Activated CD4-positive, alpha-beta T cell treated with anti-CD3 and anti-CD28 coated beads, Interleukin-10, Interleukin-2, amounts not matched to agents 100 ng/mL and 50 ng/mL, durations not matched to agents 16 hours and 8 hours (primary cell): ENCODE measurements around the gene SASH1.
"Not testable (repeated sequence)": the region's sequence is repeated elsewhere in the genome, so short reads cannot be mapped to it uniquely, and the experiment has no call there.

ENCODE experiments used
- DNase-seq: peaks from one replicate; pipeline ENCODE4 v3.0.0-alpha.2; 2020

SASH1 gene

DNA sequence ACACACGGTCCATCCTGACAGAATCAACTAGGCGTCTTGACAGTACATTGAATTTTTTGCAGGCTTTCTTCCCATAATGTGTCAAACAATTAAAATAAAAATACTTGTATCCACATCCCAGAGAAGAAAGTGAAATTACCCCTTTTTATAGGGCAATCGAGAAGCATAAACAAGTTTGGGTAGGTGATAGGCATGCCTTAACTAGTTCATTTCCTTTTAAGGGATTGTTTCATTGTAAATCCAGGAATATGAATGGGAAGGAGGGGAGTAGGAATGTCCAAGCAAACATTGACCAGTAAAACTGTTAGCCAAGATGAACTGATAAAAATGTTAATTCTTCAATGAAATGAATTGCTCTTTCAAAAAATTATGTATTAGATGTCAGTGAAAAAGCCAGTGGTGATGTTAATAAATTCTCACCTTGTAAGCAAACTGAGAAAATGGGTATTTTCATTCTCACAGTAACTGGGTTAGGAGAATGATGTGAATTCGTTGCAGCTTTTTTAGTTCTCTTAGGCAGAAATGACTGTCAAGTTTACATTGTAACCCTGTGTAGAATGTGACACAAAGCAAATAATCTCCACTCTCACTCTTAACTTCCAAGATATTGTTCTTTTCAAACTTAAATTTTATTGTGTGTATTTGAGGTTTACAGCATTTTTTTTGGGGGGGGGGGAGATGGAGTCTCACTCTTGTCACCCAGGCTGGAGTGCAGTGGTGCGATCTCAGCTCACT is 31.6 kb downstream of the SASH1 start:
- DNase-seq = no peak

DNA sequence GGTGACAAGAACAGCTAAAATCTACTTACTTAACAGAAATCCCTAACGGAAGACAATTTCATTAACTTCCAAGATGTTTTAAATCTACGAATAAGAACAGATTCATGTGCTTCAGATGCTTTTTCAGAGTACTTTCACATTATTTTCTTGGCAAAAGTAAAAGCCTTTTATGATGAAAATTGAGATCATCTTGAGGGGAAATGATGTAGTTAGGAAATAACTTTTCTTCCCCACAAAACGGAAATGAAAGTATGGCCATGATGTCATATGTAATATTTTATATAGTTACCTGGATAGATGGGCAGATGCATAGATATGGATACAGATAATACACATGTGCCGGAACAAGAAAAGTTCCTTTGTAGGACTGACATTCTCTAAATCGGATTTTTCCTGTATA is 32.8 kb downstream of the SASH1 start:
- no peak for DNase-seq

DNA sequence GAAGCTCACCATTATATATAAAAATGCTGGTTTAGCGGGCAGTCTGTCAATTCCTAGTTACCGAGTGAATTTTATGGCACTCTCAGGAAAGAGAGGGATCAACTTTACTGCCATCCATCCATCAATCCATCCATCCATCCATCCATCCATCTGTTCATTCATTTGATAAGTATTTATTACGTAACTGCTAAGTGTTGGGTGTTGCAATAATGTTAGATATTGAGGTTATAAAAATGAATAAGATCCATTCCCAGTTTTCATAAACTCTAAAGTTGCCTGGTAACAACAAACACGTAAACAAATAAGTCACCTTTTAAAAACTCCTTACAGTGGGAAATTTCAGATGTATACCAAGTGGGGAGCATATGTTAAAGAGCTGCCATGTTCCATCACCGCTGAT is 36.8 kb downstream of the SASH1 start:
- no peak for DNase-seq

DNA sequence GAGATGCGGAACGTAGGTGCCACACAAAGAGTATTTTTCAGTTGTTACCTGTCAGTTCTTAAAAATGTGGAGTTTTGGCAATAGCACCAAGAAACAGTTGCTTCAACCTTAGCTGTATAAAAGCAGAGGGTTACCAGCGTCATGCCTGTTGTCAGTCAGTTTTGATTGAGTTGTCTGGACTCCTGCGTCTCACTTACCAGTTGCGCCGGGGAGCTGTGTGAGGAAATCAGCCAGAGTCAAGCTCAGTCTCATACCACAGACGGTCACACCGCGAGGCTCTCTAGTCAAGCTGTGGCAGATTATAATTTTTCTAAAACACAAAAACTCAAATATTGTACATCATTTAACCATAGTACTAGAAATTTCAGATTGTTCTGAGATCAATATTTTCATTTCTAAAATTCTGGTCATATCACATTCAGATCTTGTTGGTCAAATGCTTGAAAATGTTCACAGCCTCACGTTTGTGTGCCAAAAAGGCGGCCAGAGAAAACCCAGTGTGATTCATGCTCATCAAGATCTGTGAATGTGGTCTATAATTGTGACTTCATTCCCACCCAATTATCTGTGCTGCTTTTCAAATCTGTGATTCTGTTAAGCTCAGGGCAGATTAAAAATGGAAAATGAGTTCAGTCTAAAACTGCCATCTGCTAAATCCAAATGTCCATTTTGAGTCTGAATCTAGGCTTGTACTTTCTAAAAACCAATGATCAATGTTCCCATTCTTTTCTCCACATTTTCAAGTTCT is 37.5 kb downstream of the SASH1 start:
- no peak for DNase-seq

DNA sequence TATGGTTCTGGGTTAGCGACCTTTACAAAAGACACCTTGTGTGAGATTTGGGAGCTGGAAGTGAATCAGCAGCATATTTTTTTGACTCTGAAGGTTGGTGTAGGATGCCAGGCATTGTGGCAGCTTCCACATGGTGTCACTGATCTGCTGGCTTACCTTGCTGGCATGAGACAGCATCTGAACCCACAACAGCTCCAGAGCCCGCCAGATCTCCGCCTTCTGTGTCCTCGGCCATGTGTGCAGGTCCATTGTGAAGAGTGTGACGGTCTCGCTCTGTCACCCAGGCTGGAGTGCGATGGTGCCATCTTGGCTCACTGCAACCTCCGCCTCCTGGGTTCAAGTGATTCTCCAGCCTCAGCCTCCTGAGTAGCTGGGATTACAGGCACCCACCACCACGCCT is 39.4 kb downstream of the SASH1 start:
- DNase-seq = not testable (repeated sequence)

DNA sequence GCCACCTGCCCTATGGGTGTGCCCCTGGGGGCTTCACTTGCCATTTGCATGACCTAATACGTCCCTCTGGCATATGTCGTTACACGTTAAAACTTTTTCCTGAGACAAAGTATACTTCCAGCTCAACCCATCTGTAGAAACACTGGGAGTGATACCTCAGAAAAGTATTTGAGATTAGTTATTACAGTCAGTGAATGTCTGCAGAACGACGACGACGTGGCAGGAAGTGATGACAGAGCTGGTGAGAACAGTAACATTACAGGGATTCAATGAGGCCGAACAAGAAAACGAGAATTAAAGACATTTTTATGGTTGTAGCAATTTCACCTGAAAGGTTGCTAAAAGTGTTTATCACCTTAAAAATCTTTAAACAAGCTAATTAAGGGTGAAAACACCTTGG is 40.2 kb downstream of the SASH1 start:
- DNase-seq = no peak

DNA sequence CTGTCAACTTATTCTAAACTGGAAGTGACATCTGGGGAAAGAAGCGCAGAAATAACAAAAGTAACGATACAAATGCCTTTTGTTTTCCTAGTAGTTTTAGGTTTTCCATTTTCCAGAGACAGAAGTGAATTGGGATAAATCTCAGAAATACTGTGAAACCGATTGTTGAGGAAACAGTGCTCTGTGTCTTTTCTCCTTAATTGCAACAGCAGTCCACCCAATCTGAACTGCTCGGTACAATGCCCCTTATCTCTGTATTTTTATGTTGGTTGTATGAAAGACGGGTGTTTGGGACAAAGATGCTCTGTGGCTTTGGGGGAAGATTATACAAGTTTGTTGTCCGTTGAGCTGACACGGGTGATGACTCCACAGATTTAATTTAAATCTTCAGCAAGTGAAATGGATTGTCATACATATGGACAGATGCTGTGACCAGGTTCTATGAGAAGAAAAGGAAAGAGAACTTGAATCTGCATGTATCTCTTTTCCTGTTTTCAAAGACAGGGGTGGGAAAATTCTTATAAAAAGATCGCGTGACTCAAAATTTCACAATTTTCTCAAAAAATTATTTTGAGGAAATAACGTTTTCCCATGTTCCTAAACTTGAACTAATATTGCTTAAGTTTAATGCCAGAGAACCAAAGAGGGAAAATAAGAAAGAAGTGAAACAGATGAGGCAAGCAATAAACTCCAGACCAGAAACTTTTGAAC is 41.2 kb downstream of the SASH1 start:
- no peak for DNase-seq

DNA sequence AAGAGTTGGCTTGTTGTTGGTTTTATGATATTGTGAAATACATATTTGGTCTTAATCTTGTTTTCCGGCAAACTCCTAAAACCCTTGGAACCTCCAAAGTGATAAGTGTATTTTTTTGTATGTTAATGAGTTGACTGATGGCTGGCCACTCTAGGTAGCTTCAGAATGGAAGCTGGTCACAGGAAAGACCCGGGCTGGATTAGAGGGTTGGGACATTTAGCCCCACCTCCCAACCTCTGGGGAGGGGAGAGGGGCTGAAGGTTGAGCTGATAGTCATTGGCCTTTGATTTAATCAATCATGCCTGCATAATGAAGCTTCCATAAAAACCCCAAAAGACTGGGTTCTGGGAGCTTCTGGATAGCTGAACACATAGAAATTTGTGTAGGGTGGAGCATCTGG is 42.7 kb downstream of the SASH1 start:
- no peak for DNase-seq

DNA sequence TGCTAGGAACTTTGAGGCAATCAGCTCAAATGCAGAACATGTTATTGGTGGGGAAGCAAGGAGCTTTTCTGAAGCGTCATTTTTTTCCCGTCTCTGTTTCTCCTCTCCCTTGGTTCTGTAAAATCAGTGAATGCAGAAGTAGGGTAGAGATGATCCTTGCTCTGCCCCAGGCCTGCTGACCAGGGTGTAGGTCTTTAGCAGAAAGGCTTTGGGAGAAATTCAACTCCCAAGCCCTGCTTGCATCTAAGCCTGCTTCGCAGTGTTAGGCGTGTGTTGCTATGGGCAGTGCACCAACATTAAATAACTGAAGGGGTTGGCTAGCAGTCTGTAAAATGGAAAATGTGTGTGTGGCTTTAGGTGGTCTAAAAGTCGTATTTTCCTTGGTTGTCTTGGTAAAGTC is 45.9 kb downstream of the SASH1 start:
- DNase-seq = no peak

DNA sequence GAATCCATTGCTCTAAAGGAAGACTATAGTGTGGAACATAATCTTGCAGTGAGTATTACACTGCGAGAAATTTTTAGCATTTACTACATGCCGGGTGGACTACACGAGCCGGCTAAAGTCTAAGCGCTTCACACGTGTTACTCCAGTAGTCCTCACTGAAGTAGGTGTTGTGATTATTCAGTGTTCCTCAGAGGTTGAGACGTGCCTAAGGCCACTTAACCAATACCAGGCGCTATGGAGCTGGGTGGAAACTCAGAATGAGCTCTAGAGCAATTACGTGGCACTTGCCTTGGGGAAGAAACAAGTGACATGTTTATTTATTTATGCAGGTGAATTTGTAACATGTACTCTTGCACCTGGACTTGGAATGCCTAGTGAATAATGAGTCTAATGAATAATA is 46.4 kb downstream of the SASH1 start:
- no peak for DNase-seq

DNA sequence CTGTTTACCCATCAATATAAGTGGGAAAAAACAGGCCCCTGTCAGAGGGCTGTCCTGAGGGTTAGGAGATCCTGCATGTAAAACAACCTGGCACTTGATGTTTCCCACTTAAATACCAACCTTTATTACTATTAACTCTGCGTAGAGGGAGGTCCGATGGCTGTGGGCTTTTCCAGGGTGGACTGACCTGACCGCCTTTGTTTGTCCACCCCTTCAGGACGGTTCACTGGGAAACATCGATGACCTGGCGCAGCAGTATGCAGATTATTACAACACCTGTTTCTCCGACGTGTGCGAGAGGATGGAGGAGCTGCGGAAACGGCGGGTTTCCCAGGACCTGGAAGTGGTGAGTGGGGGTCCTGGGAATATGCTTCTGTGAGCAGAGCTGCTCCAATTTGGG is 47.3 kb downstream of the SASH1 start:
- DNase-seq = no peak

DNA sequence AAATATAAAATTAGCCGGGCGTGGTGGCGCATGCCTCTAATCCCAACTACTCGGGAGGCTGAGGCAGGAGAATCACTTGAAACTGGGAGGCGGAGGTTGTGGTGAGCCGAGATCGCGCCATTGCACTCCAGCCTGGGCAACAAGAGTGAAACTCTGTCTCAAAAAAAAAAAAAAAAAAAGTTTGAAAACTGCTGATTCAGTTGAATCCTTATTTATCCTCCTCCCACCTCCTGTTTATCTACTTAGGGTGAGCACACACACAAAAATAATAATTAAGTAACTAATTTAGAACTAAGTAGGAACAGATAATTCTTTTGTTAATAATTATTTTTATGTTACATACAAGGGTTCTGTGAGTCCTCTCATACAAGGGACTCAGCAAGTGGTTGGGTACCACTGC is 49.5 kb downstream of the SASH1 start:
- DNase-seq = not testable (repeated sequence)

DNA sequence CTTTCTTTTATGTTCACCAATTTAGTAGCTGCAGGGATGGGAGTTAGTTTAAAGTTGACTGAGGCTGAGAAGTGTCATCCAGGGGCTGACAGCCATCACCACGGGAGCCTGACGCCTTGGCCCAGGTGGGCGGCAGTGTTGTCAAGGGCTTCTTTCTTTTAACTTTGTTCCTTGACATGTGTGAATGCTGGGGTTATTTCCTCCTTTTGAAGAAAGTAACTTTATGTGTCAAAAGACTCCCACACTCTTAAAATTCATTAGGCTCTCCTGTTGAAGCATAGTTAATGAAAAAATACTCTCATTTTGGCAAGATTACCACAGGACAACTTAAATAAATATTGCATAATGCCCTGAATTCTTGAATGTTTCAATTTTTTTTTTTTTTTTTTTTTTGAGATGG is 50.0 kb downstream of the SASH1 start:
- no peak for DNase-seq

DNA sequence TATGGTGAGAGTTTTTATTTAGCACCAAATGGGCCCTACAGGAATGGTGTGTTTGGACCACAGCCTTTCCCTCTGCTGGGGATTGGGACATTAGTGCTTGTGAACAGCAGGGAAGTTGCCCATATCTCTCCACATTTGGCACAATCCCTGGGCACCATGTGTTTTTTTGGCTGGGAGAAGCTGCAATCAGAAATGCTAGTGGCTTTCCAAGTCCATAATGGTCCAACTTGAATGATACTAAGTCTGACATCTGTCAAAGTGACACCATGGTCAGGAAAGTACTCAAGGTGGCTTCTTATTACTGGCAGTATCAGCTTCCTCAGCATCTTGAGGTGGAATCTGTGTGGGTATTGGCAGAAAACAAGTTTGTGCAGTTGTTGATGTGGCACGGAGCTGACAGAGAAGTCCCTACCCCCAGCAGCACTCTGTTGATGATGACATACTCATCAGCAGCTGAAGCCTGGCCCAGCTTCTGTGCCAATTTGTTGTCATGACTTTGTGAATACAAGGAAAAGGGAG is 53.0 kb downstream of the SASH1 start:
- no peak for DNase-seq

DNA sequence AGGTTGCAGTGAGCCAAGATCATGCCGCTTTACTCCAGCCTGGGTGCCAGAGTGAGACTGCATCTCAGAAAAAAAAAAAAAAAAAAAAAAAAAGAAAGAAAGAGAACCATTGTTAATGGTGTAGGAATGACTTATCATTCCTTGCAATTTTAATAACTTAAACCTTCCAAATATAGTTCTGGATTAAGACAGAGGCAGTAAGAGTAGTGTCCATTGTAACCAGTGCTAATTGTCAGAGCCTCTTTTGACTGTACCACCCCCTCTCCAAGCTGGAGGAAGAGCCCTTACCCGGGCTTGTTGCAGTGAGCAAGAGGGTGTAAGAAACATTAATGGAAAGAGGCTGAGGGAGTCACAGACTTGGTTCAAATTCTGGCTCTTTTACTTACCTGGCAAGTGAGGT is 53.8 kb downstream of the SASH1 start:
- no peak for DNase-seq

DNA sequence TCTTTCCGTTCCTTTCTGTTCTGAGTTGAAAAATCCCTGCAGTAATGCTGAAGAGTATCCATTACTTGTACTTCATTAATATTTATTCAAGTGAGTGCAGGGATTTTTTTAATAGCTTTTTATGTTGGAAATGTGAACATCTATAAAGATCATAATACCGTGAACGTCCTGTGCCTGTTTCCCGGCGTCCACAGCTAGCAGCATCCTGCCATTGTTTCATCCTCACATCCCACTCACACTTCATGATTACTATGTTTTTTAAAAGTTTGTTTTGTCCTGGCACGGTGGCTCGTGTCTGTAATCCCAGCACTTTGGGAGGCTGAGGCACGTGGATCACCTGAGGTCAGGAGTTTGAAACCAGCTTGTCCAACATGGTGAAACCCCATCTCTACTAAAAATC is 54.3 kb downstream of the SASH1 start:
- DNase-seq = no peak

DNA sequence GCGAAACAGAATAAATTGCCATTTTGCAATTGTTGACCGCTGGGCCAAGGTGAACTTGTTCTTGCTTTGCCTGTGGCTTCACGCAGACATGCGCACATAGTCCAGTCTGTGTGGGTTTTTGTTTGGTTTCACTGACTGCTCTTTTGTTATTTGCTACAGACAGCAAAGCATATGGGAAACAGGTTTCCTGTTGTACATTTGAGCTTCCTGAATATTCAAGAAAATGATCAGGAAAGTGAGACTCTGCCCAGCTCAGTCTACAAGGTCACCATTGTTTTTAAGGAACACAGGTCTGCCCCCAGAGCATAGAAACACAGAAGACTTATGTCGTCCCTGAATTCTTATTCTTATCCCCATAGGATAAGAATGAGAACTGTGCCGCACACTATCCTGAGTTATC is 55.6 kb downstream of the SASH1 start:
- DNase-seq = no peak

DNA sequence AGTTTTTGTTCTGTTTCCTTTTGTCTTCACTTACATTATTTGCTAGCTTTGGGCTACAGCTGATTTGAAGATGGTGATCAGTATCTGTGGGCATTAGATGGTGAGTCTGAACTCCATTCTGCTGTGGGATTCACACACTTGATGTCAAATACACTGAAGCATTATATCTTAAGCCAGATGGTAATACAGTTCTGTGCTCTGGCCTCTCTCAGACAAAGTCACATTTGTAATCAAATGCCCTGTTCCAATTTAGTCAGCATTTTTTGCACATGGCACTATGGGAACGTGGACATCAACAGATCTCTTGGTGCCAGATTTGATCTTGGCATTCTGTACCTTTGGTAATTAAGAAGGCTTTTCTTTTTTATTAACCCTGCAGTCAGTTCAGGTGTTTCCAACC is 56.0 kb downstream of the SASH1 start:
- DNase-seq = no peak

DNA sequence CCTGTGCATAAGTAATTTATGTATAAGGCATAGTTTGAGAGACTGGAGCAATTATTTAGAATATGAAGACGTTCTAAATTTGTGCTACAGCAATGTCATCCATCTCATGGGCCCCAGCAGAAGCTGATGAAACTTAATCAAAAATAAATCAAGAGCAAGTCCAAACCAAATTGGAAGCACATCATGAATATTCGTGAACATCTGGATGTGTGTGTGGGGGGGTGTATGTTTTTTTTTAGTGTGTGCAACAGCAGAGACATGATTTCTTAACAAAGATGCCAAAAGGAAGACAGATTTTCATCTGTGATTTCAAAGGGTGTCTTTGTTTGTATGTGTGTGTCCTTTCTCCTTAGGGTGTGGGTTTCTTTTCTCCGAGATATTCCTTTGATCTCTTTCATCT is 58.9 kb downstream of the SASH1 start:
- no peak for DNase-seq

DNA sequence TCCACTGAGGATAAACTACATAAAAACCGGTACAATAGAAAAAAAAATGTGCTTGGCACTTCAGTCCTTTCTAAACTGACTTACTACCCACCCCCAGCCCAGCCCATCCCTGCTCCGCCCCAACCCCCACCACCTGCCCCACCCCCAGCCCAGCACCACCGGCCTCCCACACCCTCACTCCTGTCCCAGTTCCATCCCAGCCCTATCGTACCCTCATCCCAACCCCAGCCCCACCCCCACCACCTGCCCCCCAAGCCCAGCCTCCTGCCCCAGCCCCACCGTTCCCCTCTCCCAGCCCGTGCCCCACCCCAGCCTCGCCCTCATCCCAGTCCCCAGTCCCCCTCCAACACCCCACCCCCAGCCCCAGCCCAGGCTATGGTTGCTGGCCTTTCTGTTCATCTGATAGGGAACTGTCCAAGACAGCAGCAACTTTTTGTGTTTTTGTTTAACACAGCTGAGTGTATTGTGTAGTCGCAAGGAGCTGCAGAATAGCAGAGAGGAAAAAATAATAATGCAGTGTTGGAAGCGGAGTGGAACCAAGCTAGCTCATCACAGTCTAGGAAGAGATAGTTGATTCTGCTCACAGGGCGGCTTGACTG is 61.9 kb downstream of the SASH1 start:
- no peak for DNase-seq

DNA sequence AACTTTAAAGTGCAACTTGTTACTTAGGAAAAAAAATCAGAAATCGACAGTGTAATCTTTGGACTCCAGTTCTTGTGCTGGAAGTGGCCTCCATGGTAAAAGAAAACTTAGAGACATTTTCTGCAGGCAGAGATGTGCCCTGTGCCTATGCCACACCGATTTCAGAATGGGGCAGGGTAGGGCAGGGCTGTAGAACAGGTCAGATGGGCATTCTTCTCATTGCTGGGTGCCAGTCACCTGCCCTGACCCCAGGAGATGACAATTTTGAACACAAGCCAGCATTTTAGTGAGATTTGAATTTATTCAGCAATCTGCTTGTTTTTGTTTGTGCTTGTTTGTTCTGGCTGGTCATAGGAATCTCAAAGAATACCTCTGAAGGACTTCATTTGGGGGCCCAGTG is 63.3 kb downstream of the SASH1 start:
- DNase-seq = no peak

DNA sequence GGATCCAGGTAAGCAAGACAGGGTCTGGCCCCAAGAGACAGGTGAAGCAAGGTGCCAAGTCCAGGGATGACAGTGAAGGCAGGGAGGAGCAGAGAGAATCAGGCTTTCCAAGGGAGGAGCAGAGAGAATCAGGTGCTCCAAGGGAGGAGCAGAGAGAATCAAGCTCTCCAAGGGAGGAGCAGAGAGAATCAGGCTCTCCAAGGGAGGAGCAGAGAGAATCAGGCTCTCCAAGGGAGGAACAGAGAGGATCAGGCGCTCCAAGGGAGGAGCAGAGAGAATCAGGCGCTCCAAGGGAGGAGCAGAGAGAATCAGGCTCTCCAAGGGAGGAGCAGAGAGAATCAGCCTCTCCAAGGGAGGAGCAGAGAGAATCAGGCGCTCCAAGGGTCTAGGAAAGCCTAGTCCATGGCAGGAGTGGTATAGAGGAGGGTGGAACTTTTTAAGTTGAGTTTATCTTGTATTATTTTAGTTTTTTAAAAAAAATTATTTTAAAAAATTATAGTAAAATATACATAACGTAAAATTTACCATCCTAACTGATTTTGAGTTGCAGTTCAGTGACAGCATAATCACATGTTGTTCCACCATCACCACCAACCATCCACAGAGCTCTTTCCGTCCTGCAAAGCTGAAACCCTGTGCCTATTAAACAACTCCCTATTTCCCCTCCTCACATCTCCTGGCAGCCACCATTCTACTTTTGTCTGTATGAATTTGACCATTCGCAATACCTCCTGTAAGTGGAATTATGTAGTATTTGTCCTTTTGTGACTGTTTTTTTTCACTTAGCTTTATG is 64.1 kb downstream of the SASH1 start:
- DNase-seq = no peak

DNA sequence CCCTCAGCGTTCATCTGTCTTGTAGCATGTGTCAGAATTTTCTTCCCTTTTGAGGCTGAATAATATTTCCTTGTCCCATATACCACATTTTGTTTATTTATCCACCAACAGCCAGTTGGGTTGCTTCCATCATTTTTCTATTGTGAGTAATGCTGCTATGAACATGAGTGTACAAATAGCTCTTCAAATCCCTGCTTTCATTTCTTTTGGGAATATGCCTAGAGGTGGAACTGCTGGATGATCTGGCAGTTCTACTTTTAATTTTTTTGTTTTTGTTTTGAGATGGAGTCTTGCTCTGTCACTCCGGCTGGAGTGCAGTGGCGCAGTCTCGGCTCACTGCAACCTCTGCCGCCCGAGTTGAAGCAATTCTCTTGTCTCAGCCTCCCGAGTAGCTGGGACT is 64.7 kb downstream of the SASH1 start:
- no peak for DNase-seq
